Measurements from ENCODE around the gene SMURF2. TPM values are rescaled to one million over a fixed set of nuclear protein-coding genes. Genes with fewer than 3 reads are reported as not detected.
A peak's percentile ranks its signal among the peaks of the same experiment; 100 is the strongest.
"Not testable (repeated sequence)": the region's sequence is repeated elsewhere in the genome, so short reads cannot be mapped to it uniquely, and the experiment has no call there.

Gene SMURF2
- total RNA-seq, 1 donor from 2014 or later, result 24.6 TPM

GRCh38 chr17:64664299-64664981, 2.3 kb upstream of the SMURF2 start:
- H3K27ac ChIP-seq; H3K4me2 ChIP-seq; H2AFZ ChIP-seq (replicated peaks); H3K4me3 Mint-ChIP-seq; H3K9me3 ChIP-seq (ENCODE audit: low read depth); H3K4me1 ChIP-seq; H3K9me3 Mint-ChIP-seq; DNase-seq (ENCODE audit: low spot score); H3K36me3 Mint-ChIP-seq; H3K9ac ChIP-seq; H3K36me3 ChIP-seq; H3K27ac Mint-ChIP-seq; H3K4me3 ChIP-seq; H3F3A ChIP-seq (ENCODE audit: low read depth); H3K27me3 Mint-ChIP-seq (ENCODE audit: insufficient read depth, low read depth): not testable (repeated sequence)
- Histone ChIP-seq H4K20me1 (ENCODE audit: low read depth) (peaks cover 17% of the 10 kb centered on the region), H3K27me3 (peaks cover 24% of the 10 kb centered on the region), H3K79me2 (ENCODE audit: low read depth) (peaks cover 21% of the 10 kb centered on the region)
- peaks cover 18% of the 10 kb centered on the region for H3K4me1 Mint-ChIP-seq

- not testable (repeated sequence) for H3K27ac Mint-ChIP-seq, H3K4me3 Mint-ChIP-seq
- peaks cover 20% of the 10 kb centered on the region for H4K20me1 ChIP-seq (ENCODE audit: low read depth)
These were observed 1.7 kb upstream of the SMURF2 start for GRCh38 chr17:64663836-64664235.

GRCh38 chr17:64662774-64663367, 764 bp upstream of the SMURF2 start:
- no peak overlapping the region for H3K27ac Mint-ChIP-seq

More at GRCh38 chr17:64663836-64664235, 1.7 kb upstream of the SMURF2 start:
- H3K36me3 Mint-ChIP-seq; H3K27me3 Mint-ChIP-seq (ENCODE audit: insufficient read depth, low read depth); H3K4me2 ChIP-seq; H2AFZ ChIP-seq (replicated peaks); DNase-seq (ENCODE audit: low spot score); H3K9me3 ChIP-seq (ENCODE audit: low read depth); H3K27ac ChIP-seq; H3K4me3 ChIP-seq; H3F3A ChIP-seq (ENCODE audit: low read depth); H3K9ac ChIP-seq; H3K4me1 ChIP-seq; H3K36me3 ChIP-seq; H3K9me3 Mint-ChIP-seq: not testable (repeated sequence)
- H3K79me2 ChIP-seq (ENCODE audit: low read depth), result peaks cover 26% of the 10 kb centered on the region
- H3K27me3 ChIP-seq, result peaks cover 24% of the 10 kb centered on the region
- H3K4me1 Mint-ChIP-seq, result peaks cover 18% of the 10 kb centered on the region

GRCh38 chr17:64661726-64661975, 456 bp downstream of the SMURF2 start:
- no peak overlapping the region for H3K9ac ChIP-seq
- Mint-ChIP-seq H3K27me3 (ENCODE audit: insufficient read depth, low read depth) (peaks cover 5% of the 10 kb centered on the region), H3K36me3 (peaks cover 8% of the 10 kb centered on the region), H3K9me3 (peaks cover 7% of the 10 kb centered on the region), H3K27ac (peak overlapping the region; percentile 98), H3K4me3 (peak overlapping the region; percentile 100), H3K4me1 (peaks cover 18% of the 10 kb centered on the region)
- TF ChIP-seq EZH2 (IDR thresholded peaks at IDR 0.05), result no peak
- TF ChIP-seq CTCF (IDR thresholded peaks at IDR 0.05), result no peak
- no peak for TF ChIP-seq EZH2phosphoT487 (IDR thresholded peaks at IDR 0.05)
- DNase-seq (ENCODE audit: low spot score), result no peak
- H3K9me3 ChIP-seq (ENCODE audit: low read depth), result no peaks in the 10 kb centered on the region
- H3K27me3 ChIP-seq, result peaks cover 24% of the 10 kb centered on the region
- peaks cover 21% of the 10 kb centered on the region for H4K20me1 ChIP-seq (ENCODE audit: low read depth)
- H3K4me2 ChIP-seq, result peak overlapping the region; percentile 84
- no peaks in the 10 kb centered on the region for H3K36me3 ChIP-seq
- H3K79me2 ChIP-seq (ENCODE audit: low read depth), result peaks cover 48% of the 10 kb centered on the region
- no peak overlapping the region for H3K27ac ChIP-seq
- H3K4me1 ChIP-seq, result peaks cover 9% of the 10 kb centered on the region
- peaks cover 3% of the 10 kb centered on the region for H3F3A ChIP-seq (ENCODE audit: low read depth)
- H3K4me3 ChIP-seq, result peak overlapping the region; percentile 93
- H2AFZ ChIP-seq (replicated peaks), result no peak overlapping the region

More at GRCh38 chr17:64662774-64663367, 764 bp upstream of the SMURF2 start:
- no peak overlapping the region for H3K9ac ChIP-seq
- Mint-ChIP-seq H3K4me3 (peak overlapping the region; percentile 89), H3K36me3 (no peaks in the 10 kb centered on the region), H3K9me3 (no peaks in the 10 kb centered on the region), H3K27me3 (ENCODE audit: insufficient read depth, low read depth) (peaks cover 2% of the 10 kb centered on the region), H3K4me1 (peaks cover 18% of the 10 kb centered on the region)
- H2AFZ ChIP-seq (replicated peaks), result peak overlapping the region; percentile 99
- H3K4me3 ChIP-seq, result peak overlapping the region; percentile 93
- peaks cover 9% of the 10 kb centered on the region for H3K4me1 ChIP-seq
- TF ChIP-seq EZH2phosphoT487 (IDR thresholded peaks at IDR 0.05), result no peak
- no peak for TF ChIP-seq CTCF (IDR thresholded peaks at IDR 0.05)
- TF ChIP-seq EZH2 (IDR thresholded peaks at IDR 0.05), result no peak
- H3K27ac ChIP-seq, result no peak overlapping the region
- peaks cover 21% of the 10 kb centered on the region for H4K20me1 ChIP-seq (ENCODE audit: low read depth)
- H3K27me3 ChIP-seq, result peaks cover 24% of the 10 kb centered on the region
- H3K79me2 ChIP-seq (ENCODE audit: low read depth), result peaks cover 36% of the 10 kb centered on the region
- no peak for DNase-seq (ENCODE audit: low spot score)
- no peaks in the 10 kb centered on the region for H3K9me3 ChIP-seq (ENCODE audit: low read depth)
- H3F3A ChIP-seq (ENCODE audit: low read depth), result peaks cover 3% of the 10 kb centered on the region
- peak overlapping the region; percentile 84 for H3K4me2 ChIP-seq
- H3K36me3 ChIP-seq, result no peaks in the 10 kb centered on the region

- H3K4me1 ChIP-seq; H3K9ac ChIP-seq; H3K9me3 ChIP-seq (ENCODE audit: low read depth); H3F3A ChIP-seq (ENCODE audit: low read depth); H2AFZ ChIP-seq (replicated peaks); H3K36me3 Mint-ChIP-seq; H3K27me3 Mint-ChIP-seq (ENCODE audit: insufficient read depth, low read depth); H3K27ac ChIP-seq; H3K9me3 Mint-ChIP-seq; H3K36me3 ChIP-seq: not testable (repeated sequence)
- peak; percentile 6 for DNase-seq (ENCODE audit: low spot score)
- Histone ChIP-seq H4K20me1 (ENCODE audit: low read depth) (peaks cover 21% of the 10 kb centered on the region), H3K27me3 (peaks cover 24% of the 10 kb centered on the region), H3K79me2 (ENCODE audit: low read depth) (peaks cover 53% of the 10 kb centered on the region), H3K4me3 (peak overlapping the region; percentile 93), H3K4me2 (peak overlapping the region; percentile 84)
- peaks cover 18% of the 10 kb centered on the region for H3K4me1 Mint-ChIP-seq
- H3K4me3 Mint-ChIP-seq, result peak overlapping the region; percentile 100
- peak overlapping the region; percentile 98 for H3K27ac Mint-ChIP-seq
These were observed 955 bp downstream of the SMURF2 start for GRCh38 chr17:64660978-64661725.

Measured in neural progenitor cell (in vitro differentiated cells).